Epithelial cell of proximal tubule (primary cell): Measurements from ENCODE around the gene PLA2G5. TPM values are rescaled to one million over a fixed set of nuclear protein-coding genes. Genes with fewer than 3 reads are reported as not detected.

ENCODE experiments used
- DNase-seq: peaks from one replicate; pipeline ENCODE4 v3.0.0-alpha.2; 2011; ENCODE audit warnings: low read depth
- H3K4me3 ChIP-seq: 2 replicates; pipeline ENCODE4 v1.5.1; 2011; ENCODE audit warnings: low read depth, mild to moderate bottlenecking, low read length
- total RNA-seq: library from RNA; depleted of rRNA; stranded (reverse); fragments of >200 nt; gene quantifications from 2 replicates; pipeline ENCODE4 v1.2.3, GENCODE V29; 2015
- TF ChIP-seq, protein P1 (sequence below): conservative IDR thresholded peaks from 2 replicates; pipeline ENCODE4 v1.5.1; 2012; ENCODE audit warnings: low read depth, mild to moderate bottlenecking, low read length

PLA2G5 gene
- total RNA-seq, 1 donor from 2014 or later = not detected

DNA sequence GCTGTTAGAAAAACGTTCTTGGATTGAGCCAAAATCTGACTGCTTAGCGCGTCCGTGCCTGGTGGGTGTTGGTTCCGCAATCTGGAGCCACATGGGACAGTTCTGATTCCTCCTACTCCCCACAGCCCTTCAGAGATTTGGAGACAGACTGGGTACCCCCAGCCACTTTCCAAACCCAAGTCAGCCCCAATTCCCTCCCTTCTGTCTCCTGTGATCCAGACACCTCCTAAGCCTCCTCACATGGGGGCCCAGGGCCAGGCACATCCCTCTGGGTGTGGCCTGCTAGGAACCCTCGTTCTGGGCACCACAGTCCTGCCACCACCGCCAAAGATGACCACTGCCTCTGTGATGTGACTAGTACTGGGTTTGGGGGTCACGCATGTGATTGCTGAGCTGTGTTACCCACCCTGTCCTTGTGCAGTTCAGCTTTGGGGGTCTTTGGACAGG lies 4.8 kb downstream of the PLA2G5 start:
- TF ChIP-seq, protein P1, sequence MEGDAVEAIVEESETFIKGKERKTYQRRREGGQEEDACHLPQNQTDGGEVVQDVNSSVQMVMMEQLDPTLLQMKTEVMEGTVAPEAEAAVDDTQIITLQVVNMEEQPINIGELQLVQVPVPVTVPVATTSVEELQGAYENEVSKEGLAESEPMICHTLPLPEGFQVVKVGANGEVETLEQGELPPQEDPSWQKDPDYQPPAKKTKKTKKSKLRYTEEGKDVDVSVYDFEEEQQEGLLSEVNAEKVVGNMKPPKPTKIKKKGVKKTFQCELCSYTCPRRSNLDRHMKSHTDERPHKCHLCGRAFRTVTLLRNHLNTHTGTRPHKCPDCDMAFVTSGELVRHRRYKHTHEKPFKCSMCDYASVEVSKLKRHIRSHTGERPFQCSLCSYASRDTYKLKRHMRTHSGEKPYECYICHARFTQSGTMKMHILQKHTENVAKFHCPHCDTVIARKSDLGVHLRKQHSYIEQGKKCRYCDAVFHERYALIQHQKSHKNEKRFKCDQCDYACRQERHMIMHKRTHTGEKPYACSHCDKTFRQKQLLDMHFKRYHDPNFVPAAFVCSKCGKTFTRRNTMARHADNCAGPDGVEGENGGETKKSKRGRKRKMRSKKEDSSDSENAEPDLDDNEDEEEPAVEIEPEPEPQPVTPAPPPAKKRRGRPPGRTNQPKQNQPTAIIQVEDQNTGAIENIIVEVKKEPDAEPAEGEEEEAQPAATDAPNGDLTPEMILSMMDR = no peak
- no peak overlapping the region for H3K4me3 ChIP-seq
- DNase-seq = no peak

DNA sequence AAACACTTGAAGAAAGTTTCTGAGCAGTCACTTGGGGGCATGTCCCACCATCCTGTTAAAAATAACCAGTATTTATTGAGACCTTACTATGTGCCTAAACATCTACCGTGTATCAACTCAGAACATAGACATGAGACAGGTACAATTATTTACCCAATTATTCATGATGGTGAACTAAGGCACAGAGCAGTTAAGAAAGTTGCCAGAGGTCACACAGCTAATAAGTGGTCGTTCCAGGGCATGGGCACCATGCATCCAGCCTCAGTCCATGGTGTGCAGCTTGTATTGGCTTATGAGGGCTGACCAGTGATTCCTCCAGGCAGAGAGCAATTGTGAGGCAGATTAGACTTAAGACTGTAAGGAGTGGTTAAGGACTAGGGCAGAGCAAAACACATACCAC lies 5.4 kb downstream of the PLA2G5 start:
- TF ChIP-seq, protein P1 = no peak
- DNase-seq = no peak
- H3K4me3 ChIP-seq = no peak overlapping the region

DNA sequence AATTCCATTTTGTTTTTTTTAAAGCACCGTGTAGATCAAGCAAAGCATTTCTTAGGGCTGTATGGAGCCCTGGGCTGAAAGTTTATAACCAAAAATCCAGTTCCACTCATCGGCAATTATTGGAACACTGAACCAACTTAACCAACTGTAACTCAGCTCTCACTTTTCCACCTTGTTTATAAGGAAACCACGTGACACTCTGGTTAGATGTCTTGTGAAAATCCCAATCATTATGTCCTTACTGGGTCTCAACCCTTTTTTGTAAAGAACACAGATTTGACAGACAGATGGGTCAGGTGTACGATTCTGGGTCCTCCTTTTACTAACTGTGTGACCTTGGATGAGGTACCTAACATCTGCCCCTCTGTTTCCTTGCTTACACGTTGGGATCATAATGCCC lies 6.2 kb downstream of the PLA2G5 start:
- H3K4me3 ChIP-seq = no peak overlapping the region
- TF ChIP-seq, protein P1 = no peak
- DNase-seq = no peak

DNA sequence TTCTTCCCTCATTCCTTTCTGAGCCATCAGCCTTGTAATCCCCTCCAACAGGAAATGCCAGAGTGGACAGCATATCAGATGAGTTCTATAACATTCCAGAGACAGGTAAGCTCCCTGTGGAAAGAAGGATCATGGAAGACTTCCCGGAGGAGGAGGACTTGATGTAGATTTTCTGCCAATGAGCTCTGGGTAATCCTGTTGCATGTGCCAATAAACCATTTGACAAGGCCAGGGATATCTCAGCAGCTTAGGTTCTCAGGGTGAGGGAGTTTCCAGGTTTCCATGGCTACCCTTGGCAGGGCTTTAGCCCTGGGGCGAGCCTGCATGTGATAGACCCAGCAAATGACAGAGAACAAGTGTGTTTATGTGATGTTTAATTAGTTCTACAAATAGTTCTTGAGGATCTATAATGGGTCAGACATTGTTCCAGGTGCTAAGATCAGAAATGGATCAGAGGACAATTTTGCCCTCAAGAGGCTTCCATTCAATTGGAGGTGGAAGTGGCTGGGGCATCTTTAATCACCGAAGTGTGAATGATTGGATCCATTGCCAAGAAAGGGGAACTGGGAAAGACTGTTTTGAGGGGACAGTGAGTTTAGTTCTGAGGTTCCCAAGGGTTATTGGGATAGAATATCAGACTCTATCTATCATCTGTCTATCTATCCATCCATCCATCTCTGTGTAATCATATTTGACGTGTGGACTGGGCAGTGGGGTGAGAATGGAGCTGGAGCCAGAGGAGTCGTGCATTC lies 6.9 kb downstream of the PLA2G5 start:
- DNase-seq = no peak
- TF ChIP-seq, protein P1 = no peak
- H3K4me3 ChIP-seq = no peak overlapping the region

DNA sequence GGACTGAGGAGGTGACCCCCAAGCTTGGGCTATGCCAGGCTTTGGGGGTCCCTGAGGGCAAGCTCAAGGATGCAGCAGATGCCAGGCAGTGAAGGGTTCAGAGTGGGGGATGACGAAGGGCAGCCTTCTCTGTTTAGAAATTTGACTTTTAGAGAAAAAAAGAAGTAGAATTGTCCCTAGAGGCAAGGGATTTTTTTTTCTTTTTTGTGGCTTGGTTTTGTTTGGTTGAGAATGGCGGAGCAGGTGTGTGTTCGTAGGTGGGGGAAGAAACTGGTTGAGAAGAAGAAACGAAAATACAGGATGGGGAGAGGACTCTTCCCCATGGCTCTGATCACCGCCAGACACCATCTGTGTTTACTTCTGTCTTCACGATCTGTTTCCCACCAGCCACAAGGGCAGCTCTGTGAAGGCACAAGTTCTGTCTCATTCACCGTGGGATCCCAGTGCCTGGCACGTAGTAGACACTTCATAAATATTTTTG lies 8.2 kb downstream of the PLA2G5 start:
- DNase-seq = no peak
- TF ChIP-seq, protein P1 = no peak

DNA sequence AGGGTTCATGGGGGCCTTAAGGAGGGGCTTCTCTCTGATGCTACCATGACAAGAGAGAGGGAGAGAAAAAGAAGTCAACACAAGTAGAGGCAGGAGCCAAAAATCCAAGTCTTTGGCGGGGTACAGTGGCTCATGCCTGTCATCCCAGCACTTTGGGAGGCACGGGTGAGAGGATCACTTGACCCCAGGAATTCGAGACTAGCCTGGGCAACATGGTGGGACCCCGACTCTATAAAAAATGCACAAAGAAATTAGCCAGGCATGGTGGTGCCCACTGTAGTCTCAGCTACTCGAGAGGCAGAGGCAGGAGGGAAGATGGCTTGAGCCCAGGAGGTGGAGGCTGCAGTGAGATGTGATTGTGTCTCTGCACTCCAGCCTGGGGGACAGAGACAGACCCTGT lies 8.7 kb downstream of the PLA2G5 start:
- TF ChIP-seq, protein P1 = no peak
- no peak for DNase-seq
- no peak overlapping the region for H3K4me3 ChIP-seq

More for the DNA sequence above, 8.2 kb downstream of the PLA2G5 start:
- H3K4me3 ChIP-seq = no peak overlapping the region
